HEK293T (cell line): ENCODE measurements around the gene OR1A1.

ENCODE experiments used
- BHLHE40 ChIP-seq: fragments of 450-650 bp; IDR thresholded peaks from 2 replicates; pipeline ENCODE4 v1.6.1; 2016; ENCODE audit warnings: mild to moderate bottlenecking, moderate library complexity, borderline replicate concordance
- HDGF ChIP-seq: fragments of 450-650 bp; IDR thresholded peaks from 2 replicates; pipeline ENCODE4 v1.6.1; 2017; ENCODE audit warnings: antibody characterized with exemption, borderline replicate concordance
- L3MBTL2 ChIP-seq: fragments of 450-650 bp; conservative IDR thresholded peaks from 2 replicates; pipeline ENCODE4 v1.6.1; 2016; ENCODE audit warnings: mild to moderate bottlenecking
- NFRKB ChIP-seq: fragments of 450-650 bp; IDR thresholded peaks from 2 replicates; pipeline ENCODE4 v1.6.1; 2016; ENCODE audit warnings: mild to moderate bottlenecking, moderate library complexity
- SP1 ChIP-seq: fragments of 450-650 bp; IDR thresholded peaks from 2 replicates; pipeline ENCODE4 v1.6.1; 2017
- SUZ12 ChIP-seq: fragments of 450-650 bp; IDR thresholded peaks from 2 replicates; pipeline ENCODE4 v1.6.1; 2016; ENCODE audit warnings: mild to moderate bottlenecking

DNA sequence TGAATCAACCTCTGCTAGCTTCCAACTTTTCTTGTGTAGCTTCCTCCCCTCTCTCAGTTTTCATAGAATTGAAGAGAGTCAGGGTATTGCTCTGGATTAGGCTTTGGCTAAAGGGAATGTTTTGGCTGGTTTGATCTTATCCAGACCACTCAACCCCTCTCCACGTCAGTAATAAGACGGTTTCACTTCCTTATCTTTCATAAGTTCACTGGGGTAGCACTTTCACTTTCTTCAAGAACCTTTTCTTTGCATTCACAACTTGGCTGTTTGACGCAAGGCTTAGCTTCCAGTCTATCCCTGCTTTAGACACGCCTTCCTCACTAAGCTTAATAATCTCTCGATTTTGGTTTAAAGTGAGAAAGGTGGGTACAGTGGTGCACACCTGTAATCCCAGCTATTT, 39.9 kb upstream of the OR1A1 start:
- TF ChIP-seq HDGF (no peak), SUZ12 (no peak), SP1 (no peak), BHLHE40 (no peak), L3MBTL2 (no peak), NFRKB (no peak)
